Eye (tissue), 1 donor: ENCODE data around the gene ELL2.

ENCODE experiments used
- DNase-seq: peaks from one replicate; pipeline ENCODE4 v3.0.0-alpha.2; 2015

Gene ELL2

DNA sequence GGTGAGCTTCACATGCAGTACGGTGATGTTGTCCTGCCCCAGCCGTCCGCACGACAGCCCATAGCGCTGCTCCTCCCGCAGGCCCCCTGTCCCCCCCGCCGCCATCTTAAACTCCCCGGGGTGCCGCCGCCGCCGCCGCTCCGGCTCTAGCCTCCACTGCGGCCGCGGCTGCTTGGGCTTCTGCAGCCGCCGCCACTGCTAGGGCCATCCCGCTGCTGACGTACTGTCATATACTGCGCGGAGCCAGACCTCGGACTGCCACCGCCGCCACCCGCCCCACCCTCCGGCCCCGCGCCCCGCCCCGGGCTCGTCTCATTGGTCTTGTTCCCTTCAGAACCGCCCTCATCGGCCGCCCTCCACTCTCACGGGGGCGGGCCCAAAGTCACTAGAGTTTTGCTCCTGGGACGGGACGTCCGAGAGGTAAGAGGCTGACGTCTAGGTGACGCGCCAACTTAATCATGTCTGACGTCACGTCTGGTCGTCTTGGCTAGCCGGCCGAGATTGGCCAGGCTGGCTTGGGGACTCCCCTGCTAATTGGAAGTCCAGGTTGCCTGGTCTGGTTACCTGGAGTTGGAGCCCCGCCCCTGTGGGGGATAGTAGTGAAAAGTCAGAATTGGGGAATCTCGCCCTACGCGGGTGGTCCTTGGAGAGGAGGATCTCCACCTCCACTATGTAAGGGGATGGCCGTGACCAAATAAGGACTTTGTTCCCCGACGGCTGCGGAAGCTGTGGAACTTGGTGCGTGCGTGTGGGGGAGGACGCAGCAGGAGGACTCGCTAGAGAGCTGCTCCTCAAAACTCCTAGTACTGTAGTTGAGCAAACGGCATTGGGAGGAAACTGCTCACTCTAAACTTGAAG, at the start of gene ELL2:
TSS of gene ELL2 (minus strand) at position 235 of the 858 bp plus-strand sequence. CDS start at position 105, 130 bp downstream.
- DNase-seq: peak; percentile 97

DNA sequence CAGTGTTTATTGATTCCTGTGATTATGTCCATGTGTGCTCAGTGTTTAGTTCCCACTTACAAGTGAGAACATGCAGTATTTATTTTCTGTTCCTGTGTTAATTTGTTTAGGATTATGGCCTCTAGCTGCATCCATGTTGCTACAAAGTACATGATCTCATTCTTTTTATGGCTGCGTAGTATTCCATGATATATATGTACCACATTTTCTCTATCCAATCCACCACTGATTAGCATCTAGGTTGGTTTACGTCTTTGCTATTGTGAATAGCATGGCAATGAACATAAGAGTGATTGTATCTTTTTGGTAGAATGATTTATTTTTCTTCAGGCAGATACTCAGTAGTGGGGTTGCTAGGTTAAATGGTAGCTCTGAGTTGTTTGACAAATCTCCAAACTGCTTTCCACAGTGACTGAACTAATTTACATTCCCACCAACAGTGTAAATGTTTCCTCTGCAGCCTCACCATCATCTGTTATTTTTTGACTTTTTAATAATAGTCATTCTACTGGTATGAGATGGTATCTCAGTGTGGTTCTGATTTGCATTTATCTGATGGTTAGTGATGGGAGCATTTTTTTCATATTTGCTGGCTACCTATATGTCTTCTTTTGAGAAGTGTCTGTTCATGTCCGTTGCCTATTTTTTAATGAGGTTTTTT, 47.5 kb upstream of the ELL2 start:
- no peak for DNase-seq

DNA sequence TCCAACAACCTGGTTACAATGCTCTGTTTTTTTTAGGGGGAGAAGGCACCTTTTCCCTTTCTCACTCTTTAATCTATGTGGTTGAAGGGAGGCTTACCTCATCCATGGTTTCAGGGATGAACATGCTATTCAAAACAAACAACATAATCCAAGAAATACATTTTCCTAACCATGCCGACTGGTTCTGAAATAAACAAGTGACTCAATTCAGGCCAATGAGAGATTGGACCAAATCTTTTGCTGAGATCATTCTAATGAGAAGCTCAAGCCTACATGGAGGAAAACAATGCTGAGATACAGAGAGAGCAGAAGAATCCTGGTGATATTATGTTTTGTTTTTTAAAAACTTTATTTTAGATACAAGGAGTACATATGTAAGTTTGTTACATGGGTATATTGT, 46.8 kb upstream of the ELL2 start:
- no peak for DNase-seq

DNA sequence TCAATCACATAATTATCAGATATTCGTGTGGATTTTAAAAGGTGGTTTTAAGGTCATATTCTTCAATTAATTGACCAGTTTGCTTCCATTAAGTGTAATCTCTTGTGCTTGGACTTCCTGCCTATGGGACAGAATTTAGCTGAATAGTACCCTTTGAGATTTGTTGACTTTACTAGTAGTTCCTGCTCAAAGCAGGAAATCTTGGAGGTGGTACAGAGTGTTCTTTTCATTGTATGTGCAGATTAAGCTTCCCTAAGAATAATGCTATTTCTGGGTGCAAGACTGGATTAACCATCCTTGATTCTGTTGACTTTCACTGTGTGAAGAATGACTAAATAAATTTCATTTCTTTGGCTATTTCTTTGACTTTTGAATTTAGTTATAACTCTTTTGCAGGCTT, 45.4 kb upstream of the ELL2 start:
- no peak for DNase-seq

DNA sequence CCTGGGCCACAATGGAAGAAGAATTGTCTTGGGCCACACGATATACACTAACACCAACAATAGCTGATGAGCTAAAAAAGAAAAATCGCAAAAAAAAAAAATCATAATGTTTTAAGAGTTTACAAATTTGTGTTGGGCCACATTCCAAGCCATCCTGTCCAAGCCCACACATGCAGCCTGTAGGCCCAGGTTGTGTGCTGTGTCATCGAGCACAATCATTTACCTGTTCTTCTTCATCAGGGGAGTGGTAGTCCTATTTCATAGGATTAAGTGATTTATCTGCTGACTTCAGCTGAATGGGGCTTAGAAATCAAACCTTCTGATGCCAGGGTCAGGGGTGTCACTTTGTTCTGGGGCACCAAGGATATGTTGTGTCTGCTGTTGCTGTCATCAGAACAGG, 44.6 kb upstream of the ELL2 start:
- DNase-seq: no peak

DNA sequence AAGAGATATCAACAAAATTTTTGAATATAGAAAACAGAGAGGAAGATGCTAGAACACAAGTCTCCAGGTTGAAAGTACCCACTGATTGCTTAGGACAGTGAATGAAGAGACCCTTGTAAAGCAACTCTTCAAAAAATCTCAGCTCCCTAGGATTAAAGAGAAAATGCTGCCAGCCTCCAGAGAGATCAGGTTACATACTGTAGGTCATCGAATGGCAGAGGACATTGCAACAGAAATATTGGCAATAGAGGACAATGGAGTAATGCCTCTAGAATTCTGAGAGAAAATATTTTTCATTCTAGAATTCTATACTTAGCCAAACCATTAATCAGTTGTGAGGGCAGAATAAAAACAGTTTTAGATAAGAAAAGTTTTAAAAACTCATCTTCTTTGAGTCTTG, 43.1 kb upstream of the ELL2 start:
- DNase-seq: no peak

DNA sequence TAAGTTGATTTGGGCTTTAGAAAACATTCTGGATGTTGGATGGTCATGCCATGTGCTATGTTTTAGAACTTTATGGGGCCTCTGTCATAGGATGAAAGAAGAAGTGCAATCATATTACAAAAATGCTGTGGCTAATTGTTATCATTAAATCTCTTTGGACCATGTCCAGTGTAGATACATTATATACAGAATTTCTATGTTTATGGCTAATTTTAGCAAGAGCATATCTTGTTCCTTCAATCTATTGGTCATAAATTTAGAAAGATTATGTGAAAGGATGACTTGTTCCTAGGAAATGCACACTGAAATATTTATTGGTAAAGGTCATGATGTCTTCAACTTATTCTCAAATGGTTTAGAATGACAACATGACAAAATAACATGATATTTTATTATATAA, 42.4 kb upstream of the ELL2 start:
- no peak for DNase-seq

DNA sequence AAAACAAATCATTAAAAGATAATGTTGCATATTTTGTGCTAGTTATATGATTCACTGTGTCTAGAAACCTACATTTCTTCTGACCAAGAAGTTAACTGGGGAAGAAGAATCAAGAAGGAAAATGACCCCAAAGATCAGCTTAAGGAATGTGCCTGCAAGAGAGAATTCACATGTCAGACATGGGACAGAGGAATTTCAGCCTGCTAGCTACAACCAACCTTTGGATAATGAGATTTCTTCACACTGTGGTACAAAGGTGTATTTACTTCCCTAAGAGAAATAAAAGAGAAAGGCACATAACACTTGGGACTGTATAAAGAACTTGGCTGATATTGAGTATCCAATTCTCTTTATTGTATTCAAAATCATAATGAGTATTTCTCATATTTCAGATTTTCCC, 39.6 kb upstream of the ELL2 start:
- DNase-seq: no peak

DNA sequence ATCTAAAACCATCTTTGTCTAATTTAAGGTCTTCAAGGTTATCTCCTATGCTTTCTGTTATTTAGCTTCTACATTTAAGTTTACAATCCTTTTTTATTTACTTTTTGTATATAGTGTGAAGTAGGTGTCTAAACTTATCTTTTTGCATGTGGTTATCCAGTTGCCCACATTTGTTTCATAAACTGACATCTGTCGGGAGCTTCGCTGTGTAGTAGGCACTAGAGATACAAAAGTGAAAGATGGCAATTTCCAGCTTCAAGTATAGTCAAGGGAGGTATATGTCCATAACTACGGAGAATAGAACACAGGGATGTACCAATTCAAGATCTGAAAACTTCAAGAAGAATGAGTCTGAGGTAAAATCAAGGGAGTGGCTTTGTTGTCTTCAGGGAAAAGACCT, 38.7 kb upstream of the ELL2 start:
- no peak for DNase-seq

DNA sequence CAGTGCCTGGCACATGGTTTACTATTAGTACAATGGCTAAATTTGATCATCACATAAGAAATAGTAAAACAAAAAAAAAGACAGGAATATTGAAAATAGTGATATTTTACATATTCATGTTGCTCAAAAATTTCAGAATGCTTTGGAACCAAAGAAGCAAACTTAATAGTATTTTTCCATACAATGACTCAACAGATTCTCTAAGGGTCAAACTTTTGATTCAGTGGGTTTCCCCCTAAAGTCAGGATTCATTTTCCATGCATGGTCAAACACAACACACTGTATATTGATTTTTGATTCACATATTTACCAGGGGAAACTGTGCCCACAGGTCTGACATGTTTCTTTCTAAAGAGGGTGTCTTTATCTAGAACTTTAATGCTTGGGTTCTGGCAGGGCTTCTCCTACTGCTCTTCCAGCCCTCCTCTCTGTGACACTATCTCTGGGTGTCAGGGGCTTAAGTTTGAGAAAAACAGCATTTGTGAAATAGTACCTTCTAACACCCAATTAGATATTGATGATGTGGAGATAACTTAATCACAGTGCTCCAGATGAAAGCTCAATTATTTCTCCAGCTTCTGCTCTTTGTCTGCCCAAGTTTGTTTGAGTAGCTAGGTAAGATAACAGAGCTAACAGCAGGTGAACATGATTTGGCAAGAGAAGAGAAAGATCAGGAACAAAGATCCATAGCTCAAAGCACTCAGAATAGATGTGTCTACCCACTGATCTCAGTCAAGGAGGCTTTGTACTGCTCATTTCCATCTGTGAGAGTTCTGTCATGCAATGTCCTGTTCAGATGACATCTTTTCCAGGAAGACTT, 35.5 kb upstream of the ELL2 start:
- DNase-seq: no peak

DNA sequence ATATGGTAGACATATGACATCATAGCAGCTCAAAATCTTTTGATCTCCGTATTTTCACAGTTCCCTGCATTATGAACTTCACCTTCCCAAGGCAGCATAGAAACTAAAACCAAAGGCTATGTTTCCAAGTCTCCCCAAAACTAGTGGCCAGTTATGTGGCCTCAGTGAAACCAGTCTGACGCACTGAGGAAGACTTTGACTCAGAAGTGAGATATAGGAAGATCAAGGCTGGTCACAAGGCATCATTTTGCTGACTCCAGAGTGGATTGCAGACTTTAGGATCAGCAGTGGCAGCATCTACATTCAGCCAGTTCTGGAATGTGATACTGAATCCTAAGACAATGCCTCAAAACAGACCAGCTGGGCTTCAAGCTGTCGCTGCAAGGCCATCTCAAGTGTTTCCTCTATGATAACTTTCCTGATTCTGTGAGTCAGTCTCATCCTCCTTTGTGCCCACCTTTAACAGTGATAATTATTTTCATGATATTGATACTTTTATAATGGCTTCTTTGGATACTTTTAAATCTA, 34.4 kb upstream of the ELL2 start:
- no peak for DNase-seq

DNA sequence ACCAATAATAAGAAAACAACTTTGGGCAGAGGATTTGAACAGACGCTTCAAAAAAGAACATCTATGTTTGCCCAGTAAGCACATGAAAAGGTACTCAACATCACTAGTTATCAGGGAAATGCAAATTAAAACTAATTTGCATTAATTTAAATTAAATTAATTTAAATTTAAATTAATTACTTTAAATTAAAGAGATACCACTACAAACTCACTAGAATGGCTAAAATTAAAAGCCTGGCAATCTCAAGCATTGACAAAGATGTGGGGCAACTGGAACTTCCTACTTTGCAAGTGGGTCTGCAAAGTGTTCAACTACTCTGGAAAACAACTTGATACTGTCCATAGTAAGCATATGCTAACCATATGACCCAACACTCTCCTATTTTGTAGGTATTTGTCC, 32.1 kb upstream of the ELL2 start:
- no peak for DNase-seq

DNA sequence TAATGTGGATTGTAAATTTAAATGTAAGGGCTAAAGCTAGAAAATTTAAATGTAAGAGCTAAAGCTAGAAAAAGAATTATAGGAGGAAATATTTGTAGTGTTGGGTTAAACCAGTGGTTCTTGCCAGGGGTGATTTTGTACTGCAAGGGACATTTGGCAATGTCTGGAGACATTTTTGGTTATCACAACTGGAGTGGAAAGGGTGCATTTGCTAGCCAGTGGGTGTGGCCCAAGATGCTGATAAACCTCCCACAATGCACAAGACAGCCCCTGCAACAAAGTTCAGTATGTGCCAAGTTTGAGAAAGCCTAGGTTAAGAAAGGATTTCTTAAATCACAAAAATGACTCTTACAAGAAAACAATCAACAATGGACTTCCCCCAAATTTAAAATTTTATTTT, 31.6 kb upstream of the ELL2 start:
- DNase-seq: no peak

DNA sequence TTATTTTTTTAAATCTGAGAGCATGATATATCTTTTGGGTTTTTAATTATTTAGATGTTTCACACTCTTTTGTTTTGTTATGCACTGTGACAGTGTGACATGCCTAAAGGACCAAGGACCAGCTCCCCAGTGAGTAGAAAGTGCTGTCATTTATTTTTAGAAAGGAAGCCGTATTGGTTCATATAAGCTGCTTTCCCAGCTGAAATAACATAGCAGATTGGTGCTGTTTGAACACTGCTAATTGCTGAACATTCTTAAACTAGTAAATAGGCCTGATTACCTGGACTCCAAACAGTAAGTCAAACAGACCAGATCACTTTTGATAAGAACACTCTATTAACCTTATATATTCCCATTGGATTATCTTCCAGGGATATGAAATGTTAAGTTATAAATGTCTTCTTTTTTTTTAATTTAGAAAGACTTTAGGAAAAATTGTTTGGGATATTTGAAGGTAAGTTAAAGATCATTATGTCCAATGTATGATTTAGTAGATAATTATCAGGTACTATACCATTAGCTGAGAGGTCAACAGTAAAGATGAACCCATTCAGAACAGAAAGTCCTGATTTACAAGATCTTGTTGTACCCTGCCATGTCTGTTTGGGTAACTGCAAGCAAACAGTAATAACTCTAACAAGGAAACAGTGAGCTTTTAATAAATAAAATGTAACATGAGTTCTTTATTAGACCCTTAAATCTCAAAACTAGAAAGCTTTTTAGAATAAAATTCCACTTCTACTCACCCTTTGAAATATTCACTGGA, 27.8 kb upstream of the ELL2 start:
- peak; percentile 16 for DNase-seq

DNA sequence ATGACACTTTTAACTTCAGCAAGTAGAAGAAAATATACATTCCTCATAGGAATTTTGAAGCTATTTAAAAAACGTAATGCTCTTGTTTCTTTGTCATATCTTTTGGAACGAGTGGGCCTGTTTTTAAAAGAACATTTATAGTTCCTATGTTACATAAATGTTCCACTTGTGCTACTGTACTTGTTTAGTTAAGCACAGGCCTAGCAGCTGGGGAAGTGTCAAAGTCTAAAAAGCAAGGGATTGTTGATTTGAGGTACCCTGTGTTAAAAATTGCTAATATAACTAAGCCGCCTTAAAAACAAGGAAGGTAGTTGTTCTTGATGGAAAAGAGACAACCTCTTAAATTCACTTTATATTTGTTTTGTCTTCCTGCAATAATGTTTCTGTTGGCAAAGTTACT, 27.2 kb upstream of the ELL2 start:
- no peak for DNase-seq

DNA sequence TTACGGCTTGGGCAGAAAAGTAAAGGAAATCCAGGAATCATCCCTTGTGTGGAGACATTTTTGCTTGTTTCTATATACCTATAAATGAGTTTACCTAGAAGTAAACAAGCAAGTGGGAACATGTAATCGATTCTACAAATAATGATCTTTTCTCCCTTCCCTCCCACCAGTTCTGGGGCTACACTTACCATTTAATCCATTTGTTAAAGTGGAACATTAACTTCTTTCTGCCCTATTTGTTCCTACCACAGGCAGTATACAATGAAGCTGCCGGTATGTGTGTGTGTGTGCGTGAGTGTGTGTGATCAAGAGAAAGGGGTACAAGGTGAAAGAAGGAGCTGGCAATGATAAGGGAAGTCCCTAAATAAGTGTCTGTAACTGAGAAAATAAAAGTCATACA, 26.4 kb upstream of the ELL2 start:
- no peak for DNase-seq

DNA sequence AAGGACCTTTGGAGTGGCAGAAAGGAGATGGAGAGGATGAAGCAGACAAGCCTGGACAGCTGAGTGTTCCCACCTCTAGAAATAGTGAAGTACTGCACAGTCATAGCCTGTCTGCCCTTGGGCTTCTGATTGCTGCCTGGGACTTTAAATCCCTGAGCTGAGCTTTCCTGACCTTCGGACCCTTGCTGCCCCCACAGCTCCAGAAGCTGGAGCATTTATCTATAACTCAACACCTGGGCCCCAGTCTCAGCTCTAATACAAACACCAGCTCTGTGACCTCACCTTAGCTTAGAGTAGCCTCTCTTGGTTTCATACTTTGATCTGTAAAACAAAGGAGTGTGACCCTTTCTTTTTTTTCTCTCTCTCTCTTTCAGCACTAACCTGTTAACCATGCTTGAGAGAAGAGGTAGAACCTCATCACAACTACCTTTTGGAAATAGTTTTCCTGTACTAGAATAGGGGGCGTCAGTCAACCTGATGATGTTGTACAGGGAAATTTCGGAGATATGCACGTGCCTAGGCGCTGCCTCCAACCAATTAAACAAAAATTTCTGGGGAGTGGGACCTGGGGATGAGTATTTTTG, 25.4 kb upstream of the ELL2 start:
- no peak for DNase-seq

DNA sequence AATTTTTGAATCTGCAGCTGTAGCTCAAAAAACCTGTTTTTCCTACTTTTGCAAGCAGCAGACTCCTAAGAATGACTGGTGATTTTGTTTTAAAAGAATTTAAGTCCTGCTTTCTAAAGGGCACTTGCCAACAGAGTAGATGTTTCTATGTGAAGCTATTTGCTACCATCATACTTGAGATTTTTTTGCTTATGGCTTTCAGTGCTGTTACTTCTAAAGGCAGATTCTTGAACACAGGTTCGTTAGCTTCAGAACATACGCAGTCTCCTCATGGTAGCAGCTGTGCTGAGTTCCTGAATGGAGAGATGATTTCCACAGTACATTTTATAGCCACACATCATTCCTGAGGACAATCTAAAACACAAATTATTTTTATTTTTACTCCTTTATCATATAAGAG, 24.4 kb upstream of the ELL2 start:
- no peak for DNase-seq

DNA sequence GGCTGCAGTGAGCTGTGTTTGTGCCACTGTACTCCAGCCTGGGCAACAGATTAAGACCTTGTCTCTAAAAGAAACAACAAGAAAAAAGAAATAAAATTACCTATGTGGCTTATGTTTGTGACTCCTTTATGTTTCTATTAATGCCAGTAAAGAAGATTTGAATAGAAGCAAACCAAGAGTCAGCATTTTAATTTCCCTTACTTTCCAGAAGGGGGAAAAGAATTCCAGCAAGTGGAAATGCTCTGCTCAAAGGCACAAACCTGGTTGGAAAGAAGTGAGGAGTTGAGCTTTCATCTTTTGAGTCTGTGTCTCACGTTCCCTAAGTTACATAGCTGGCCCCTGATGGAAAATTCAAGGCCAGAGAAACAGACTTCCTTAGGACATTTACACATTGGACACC, 23.6 kb upstream of the ELL2 start:
- no peak for DNase-seq

DNA sequence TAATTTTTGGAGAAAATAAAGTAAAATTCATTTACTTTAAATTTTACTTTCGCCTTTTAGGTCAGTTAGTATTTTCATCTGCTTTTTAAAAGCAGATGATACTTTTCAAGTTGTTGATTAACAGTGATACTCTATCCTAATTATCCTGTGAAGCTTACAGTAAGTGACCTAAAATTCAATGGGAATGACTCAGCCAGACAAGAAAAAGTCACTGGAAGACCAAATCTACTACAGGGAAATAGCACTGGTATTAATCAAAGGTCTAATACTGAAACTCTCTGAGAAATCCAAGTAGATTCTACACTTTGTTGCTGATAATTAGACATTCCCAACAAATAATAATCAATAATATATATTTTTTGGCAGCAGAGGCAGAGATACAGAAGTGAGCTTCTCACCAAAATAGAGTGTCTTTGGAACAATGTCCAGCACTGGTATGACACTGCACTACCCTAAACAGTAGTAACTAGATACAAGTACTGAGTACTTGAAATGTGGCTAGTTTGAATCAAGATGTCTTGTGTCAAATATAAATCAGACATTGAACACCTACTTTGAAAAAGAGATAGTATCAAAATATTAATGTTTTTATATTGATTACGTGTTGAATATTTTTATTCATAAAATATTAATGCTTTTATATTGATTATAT, 22.8 kb upstream of the ELL2 start:
- DNase-seq: no peak

DNA sequence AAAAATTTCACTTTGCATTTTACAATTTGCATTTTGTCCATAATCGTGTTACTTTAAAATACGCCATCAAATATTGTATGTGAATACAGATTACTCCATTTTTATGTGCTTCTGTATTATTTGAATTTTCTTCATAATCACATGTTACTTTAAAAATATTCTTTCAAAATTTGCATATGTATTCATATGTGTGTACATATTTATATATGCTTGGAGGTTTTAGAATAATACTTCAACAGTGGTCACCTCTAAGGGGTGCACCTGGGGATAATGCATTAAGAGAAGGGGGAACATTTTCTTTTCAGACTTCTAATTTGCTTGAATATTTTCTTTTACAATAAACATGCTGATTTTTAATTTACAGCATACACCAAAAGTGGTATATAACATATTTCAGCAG, 21.9 kb upstream of the ELL2 start:
- no peak for DNase-seq

DNA sequence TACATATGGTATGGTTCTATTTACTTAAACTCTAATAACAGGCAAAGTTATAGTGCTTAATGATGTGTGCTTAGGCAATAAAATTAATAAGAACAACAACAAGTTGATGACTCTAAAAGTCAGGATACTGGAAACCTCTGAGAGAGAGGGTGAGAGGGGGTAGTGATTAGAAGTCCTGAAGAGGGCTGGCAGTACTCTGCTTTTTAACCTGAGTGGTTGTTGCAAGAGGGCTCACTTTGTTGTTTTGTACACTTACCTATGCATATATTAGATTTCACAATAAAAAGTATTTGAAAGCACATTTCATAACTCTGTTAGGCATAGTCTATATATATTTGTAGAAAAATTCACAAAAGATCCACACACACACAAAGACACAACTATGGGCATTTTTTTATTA, 21.4 kb upstream of the ELL2 start:
- DNase-seq: no peak
